Loucy (cell line): ENCODE results near the gene ASZ1.
"Not testable (repeated sequence)": the region's sequence is repeated elsewhere in the genome, so short reads cannot be mapped to it uniquely, and the experiment has no call there.

Experiments
- H2AFZ ChIP-seq: fragments of 200-600 bp; sonication (generic); 2 replicates; pipeline ENCODE4 v1.6.0; 2016; ENCODE audit warnings: antibody characterized with exemption, mild to moderate bottlenecking, low read length, moderate library complexity
- H3F3A ChIP-seq: fragments of 200-600 bp; 2 replicates; pipeline ENCODE4 v1.6.0; 2016; ENCODE audit warnings: antibody characterized with exemption, low read depth, mild to moderate bottlenecking
- H3K27me3 ChIP-seq: fragments of 200-600 bp; sonication (generic); 2 replicates; pipeline ENCODE4 v1.6.1; 2014; ENCODE audit warnings: low read length, mild to moderate bottlenecking; ENCODE audit not compliant: insufficient read depth, poor library complexity, severe bottlenecking
- H3K36me3 ChIP-seq: fragments of 200-600 bp; sonication (generic); 2 replicates; pipeline ENCODE4 v1.6.1; 2016; ENCODE audit warnings: low read length; ENCODE audit not compliant: insufficient read depth
- H3K4me1 ChIP-seq: fragments of 200-600 bp; sonication (generic); 2 replicates; pipeline ENCODE4 v1.5.1; 2014; ENCODE audit warnings: low read length, mild to moderate bottlenecking; ENCODE audit not compliant: insufficient read depth, poor library complexity, severe bottlenecking
- H3K4me2 ChIP-seq: fragments of 200-600 bp; sonication (generic); 2 replicates; pipeline ENCODE4 v1.6.0; 2014; ENCODE audit warnings: antibody characterized with exemption, low read length, low read depth, mild to moderate bottlenecking; ENCODE audit not compliant: poor library complexity, severe bottlenecking
- H3K4me3 ChIP-seq: fragments of 200-600 bp; sonication (generic); 2 replicates; pipeline ENCODE4 v1.5.1; 2014; ENCODE audit warnings: low read length, mild to moderate bottlenecking, mixed read lengths; ENCODE audit not compliant: poor library complexity, severe bottlenecking
- H3K79me2 ChIP-seq: fragments of 200-600 bp; sonication (generic); 2 replicates; pipeline ENCODE4 v1.6.1; 2014; ENCODE audit warnings: low read length; ENCODE audit not compliant: insufficient read depth
- H3K9ac ChIP-seq: fragments of 200-600 bp; sonication (generic); 2 replicates; pipeline ENCODE4 v1.6.0; 2014; ENCODE audit warnings: mild to moderate bottlenecking, low read depth, low read length, moderate library complexity; ENCODE audit not compliant: poor library complexity, severe bottlenecking
- H3K9me2 ChIP-seq: fragments of 200-600 bp; sonication (generic); replicated peaks from 2 replicates; pipeline ENCODE4 v1.6.1; 2016; ENCODE audit warnings: low read depth, low read length, mixed read lengths
- H3K9me3 ChIP-seq: fragments of 200-600 bp; sonication (generic); 2 replicates; pipeline ENCODE4 v1.6.1; 2014; ENCODE audit warnings: mild to moderate bottlenecking, antibody characterized with exemption, low read length, low read depth; ENCODE audit not compliant: insufficient read depth
- H4K20me1 ChIP-seq: fragments of 200-600 bp; sonication (generic); 2 replicates; pipeline ENCODE4 v1.6.0; 2014; ENCODE audit warnings: antibody characterized with exemption, low read length, mild to moderate bottlenecking; ENCODE audit not compliant: insufficient read depth, poor library complexity, severe bottlenecking
- EZH2phosphoT487 ChIP-seq: fragments of 200-600 bp; IDR thresholded peaks from 2 replicates; pipeline ENCODE4 v1.6.1; 2018; ENCODE audit warnings: antibody characterized with exemption, mild to moderate bottlenecking, moderate library complexity, borderline replicate concordance
- TF ChIP-seq, protein P1 (sequence below): fragments of 200-600 bp; sonication (generic); conservative IDR thresholded peaks from 2 replicates; pipeline ENCODE4 v1.5.1; 2014; ENCODE audit warnings: mild to moderate bottlenecking, antibody characterized with exemption, low read length

ASZ1 gene

GRCh38 chr7:117470777-117471176 is 43.5 kb upstream of the ASZ1 start:
- H3F3A ChIP-seq: no peaks in the 10 kb centered on the region
- H3K9ac ChIP-seq: no peak overlapping the region
- no peaks in the 10 kb centered on the region for H3K36me3 ChIP-seq
- no peaks in the 10 kb centered on the region for H3K79me2 ChIP-seq
- no peaks in the 10 kb centered on the region for H3K9me2 ChIP-seq
- TF ChIP-seq EZH2phosphoT487: no peak
- TF ChIP-seq, protein P1, sequence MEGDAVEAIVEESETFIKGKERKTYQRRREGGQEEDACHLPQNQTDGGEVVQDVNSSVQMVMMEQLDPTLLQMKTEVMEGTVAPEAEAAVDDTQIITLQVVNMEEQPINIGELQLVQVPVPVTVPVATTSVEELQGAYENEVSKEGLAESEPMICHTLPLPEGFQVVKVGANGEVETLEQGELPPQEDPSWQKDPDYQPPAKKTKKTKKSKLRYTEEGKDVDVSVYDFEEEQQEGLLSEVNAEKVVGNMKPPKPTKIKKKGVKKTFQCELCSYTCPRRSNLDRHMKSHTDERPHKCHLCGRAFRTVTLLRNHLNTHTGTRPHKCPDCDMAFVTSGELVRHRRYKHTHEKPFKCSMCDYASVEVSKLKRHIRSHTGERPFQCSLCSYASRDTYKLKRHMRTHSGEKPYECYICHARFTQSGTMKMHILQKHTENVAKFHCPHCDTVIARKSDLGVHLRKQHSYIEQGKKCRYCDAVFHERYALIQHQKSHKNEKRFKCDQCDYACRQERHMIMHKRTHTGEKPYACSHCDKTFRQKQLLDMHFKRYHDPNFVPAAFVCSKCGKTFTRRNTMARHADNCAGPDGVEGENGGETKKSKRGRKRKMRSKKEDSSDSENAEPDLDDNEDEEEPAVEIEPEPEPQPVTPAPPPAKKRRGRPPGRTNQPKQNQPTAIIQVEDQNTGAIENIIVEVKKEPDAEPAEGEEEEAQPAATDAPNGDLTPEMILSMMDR: no peak
- no peak overlapping the region for H2AFZ ChIP-seq
- H3K4me3 ChIP-seq: no peak overlapping the region
- H3K27me3 ChIP-seq: no peaks in the 10 kb centered on the region
- H4K20me1 ChIP-seq: no peaks in the 10 kb centered on the region
- H3K9me3 ChIP-seq: no peaks in the 10 kb centered on the region
- H3K4me2 ChIP-seq: no peak overlapping the region
- H3K4me1 ChIP-seq: no peaks in the 10 kb centered on the region

GRCh38 chr7:117468174-117468573 is 40.9 kb upstream of the ASZ1 start:
- Histone ChIP-seq H3K4me2 (no peak overlapping the region), H3K4me1 (no peaks in the 10 kb centered on the region), H2AFZ (no peak overlapping the region), H3F3A (no peaks in the 10 kb centered on the region), H4K20me1 (no peaks in the 10 kb centered on the region), H3K27me3 (no peaks in the 10 kb centered on the region), H3K9me2 (no peaks in the 10 kb centered on the region), H3K79me2 (no peaks in the 10 kb centered on the region), H3K9me3 (no peaks in the 10 kb centered on the region), H3K4me3 (no peak overlapping the region), H3K36me3 (no peaks in the 10 kb centered on the region), H3K9ac (no peak overlapping the region)
- no peak for TF ChIP-seq EZH2phosphoT487
- TF ChIP-seq, protein P1: no peak

DNA sequence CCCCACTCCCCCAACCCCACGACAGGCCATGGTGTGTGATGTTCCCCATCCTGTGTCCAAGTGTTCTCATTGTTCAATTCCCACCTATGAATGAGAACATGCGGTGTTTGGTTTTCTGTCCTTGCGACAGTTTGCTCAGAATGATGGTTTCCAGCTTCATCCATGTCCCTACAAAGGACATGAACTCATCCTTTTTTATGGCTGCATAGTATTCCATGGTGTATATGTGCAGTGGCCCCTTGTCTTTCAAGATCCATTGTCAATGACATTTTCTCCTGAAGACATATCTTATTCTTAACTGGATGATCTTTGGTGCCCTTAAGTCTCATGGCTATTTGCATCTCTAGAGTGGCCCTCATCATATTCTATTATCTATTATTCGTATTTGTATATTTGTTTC is 33.5 kb upstream of the ASZ1 start:
- H3K4me2 ChIP-seq, H3F3A ChIP-seq, H3K9me3 ChIP-seq, H4K20me1 ChIP-seq, H3K79me2 ChIP-seq, H3K4me3 ChIP-seq, H3K9me2 ChIP-seq, H3K27me3 ChIP-seq, H3K36me3 ChIP-seq, H3K9ac ChIP-seq, H3K4me1 ChIP-seq, H2AFZ ChIP-seq: not testable (repeated sequence)

DNA sequence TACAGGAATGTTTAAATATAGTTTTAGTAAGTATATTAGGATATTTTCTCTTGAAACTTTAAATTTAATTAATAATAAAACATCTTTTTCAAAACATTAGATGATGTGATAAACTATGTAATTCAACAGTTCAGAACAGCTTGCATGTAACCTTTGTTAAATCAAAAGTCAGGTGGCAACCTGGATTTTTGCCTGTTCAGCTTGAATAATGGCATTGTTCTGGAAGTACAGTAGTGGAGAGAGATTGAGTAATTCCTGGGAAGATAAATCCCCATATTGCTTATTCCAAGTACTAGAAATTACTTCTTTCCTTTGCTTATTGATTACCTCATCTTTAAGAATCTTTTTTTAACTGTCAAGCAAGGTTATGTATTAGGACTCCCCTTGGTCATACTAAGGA is 32.4 kb upstream of the ASZ1 start:
- no peaks in the 10 kb centered on the region for H3K9me3 ChIP-seq
- H3K79me2 ChIP-seq: no peaks in the 10 kb centered on the region
- H4K20me1 ChIP-seq: no peaks in the 10 kb centered on the region
- no peak overlapping the region for H3K4me3 ChIP-seq
- no peak overlapping the region for H3K9ac ChIP-seq
- H3K4me2 ChIP-seq: no peak overlapping the region
- no peaks in the 10 kb centered on the region for H3F3A ChIP-seq
- no peaks in the 10 kb centered on the region for H3K36me3 ChIP-seq
- 0 out of 2 replicates have a peak overlapping the region, but pooled peaks have one; percentile 23 for H2AFZ ChIP-seq
- H3K9me2 ChIP-seq: no peaks in the 10 kb centered on the region
- TF ChIP-seq, protein P1: no peak
- no peak for TF ChIP-seq EZH2phosphoT487
- no peaks in the 10 kb centered on the region for H3K27me3 ChIP-seq
- no peaks in the 10 kb centered on the region for H3K4me1 ChIP-seq
